IMR-90 (cell line): ENCODE data around the gene LAMA4.

Source experiments
- FOS ChIP-seq: fragments of 150-350 bp; IDR thresholded peaks from 2 replicates; pipeline ENCODE4 v1.6.1; 2016; ENCODE audit warnings: low read depth, low read length
- MAFK ChIP-seq: IDR thresholded peaks from 2 replicates; pipeline ENCODE4 v1.6.1; 2012; ENCODE audit warnings: low read depth, low read length, improper control_type of control experiment
- NFE2L2 ChIP-seq: fragments of 150-350 bp; IDR thresholded peaks from 2 replicates; pipeline ENCODE4 v1.6.1; 2016; ENCODE audit warnings: low read depth, mild to moderate bottlenecking, low read length
- POLR2A ChIP-seq: IDR thresholded peaks from 2 replicates; pipeline ENCODE4 v1.6.1; 2012; ENCODE audit warnings: mild to moderate bottlenecking, low read depth, low read length
- RAD21 ChIP-seq: IDR thresholded peaks from 2 replicates; pipeline ENCODE4 v1.6.1; 2012; ENCODE audit warnings: low read length, improper control_type of control experiment
- RCOR1 ChIP-seq: IDR thresholded peaks from 2 replicates; pipeline ENCODE4 v1.6.1; 2012; ENCODE audit warnings: mild to moderate bottlenecking, low read length, improper control_type of control experiment; ENCODE audit not compliant: insufficient replicate concordance
- TF ChIP-seq, protein P1 (sequence below): conservative IDR thresholded peaks from 2 replicates; pipeline ENCODE4 v1.5.1; 2012; ENCODE audit warnings: mild to moderate bottlenecking, low read depth, low read length, improper control_type of control experiment
- TF ChIP-seq, protein P2 (sequence below): fragments of 150-350 bp; IDR thresholded peaks from 2 replicates; pipeline ENCODE4 v1.6.1; 2017; ENCODE audit warnings: mild to moderate bottlenecking, antibody characterized with exemption, low read length, low read depth
- TF ChIP-seq, protein P3 (sequence below): fragments of 150-350 bp; IDR thresholded peaks from 2 replicates; pipeline ENCODE4 v1.6.1; 2016; ENCODE audit warnings: low read depth, mild to moderate bottlenecking, low read length, moderate library complexity, borderline replicate concordance

DNA sequence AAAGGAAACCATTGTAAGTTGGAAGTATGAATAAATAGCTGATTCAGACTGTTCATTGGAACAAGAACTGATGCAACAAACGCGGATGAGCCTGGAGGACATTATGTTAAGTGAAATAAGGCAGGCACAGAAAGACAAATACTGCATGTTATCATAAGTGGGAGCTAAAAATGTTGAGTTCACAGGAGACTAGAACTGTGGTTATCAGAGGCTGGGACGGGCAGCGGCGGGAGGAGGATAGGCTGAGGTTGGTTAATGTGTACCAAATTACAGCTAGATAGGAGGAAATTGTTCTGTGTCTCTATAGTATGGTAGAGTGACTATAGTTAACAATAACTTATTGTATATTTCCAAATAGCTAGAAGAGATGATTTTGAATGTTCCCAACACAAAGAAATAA is 126.2 kb downstream of the LAMA4 start:
- no peak for TF ChIP-seq RAD21
- TF ChIP-seq, protein P1, sequence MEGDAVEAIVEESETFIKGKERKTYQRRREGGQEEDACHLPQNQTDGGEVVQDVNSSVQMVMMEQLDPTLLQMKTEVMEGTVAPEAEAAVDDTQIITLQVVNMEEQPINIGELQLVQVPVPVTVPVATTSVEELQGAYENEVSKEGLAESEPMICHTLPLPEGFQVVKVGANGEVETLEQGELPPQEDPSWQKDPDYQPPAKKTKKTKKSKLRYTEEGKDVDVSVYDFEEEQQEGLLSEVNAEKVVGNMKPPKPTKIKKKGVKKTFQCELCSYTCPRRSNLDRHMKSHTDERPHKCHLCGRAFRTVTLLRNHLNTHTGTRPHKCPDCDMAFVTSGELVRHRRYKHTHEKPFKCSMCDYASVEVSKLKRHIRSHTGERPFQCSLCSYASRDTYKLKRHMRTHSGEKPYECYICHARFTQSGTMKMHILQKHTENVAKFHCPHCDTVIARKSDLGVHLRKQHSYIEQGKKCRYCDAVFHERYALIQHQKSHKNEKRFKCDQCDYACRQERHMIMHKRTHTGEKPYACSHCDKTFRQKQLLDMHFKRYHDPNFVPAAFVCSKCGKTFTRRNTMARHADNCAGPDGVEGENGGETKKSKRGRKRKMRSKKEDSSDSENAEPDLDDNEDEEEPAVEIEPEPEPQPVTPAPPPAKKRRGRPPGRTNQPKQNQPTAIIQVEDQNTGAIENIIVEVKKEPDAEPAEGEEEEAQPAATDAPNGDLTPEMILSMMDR, result no peak
- no peak for TF ChIP-seq FOS
- no peak for TF ChIP-seq POLR2A
- TF ChIP-seq MAFK, result no peak
- no peak for TF ChIP-seq NFE2L2
- TF ChIP-seq, protein P2, sequence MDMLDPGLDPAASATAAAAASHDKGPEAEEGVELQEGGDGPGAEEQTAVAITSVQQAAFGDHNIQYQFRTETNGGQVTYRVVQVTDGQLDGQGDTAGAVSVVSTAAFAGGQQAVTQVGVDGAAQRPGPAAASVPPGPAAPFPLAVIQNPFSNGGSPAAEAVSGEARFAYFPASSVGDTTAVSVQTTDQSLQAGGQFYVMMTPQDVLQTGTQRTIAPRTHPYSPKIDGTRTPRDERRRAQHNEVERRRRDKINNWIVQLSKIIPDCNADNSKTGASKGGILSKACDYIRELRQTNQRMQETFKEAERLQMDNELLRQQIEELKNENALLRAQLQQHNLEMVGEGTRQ, result no peak
- TF ChIP-seq, protein P3, sequence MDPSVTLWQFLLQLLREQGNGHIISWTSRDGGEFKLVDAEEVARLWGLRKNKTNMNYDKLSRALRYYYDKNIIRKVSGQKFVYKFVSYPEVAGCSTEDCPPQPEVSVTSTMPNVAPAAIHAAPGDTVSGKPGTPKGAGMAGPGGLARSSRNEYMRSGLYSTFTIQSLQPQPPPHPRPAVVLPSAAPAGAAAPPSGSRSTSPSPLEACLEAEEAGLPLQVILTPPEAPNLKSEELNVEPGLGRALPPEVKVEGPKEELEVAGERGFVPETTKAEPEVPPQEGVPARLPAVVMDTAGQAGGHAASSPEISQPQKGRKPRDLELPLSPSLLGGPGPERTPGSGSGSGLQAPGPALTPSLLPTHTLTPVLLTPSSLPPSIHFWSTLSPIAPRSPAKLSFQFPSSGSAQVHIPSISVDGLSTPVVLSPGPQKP, result no peak
- TF ChIP-seq RCOR1, result no peak
